T-helper 22 cell (primary cell): Measurements from ENCODE around the gene HECTD4.
A peak's percentile ranks its signal among the peaks of the same experiment; 100 is the strongest.
"Not testable (repeated sequence)": the region's sequence is repeated elsewhere in the genome, so short reads cannot be mapped to it uniquely, and the experiment has no call there.

Source experiments
- DNase-seq: peaks from one replicate; pipeline ENCODE4 v3.0.0-alpha.2; 2020; ENCODE audit warnings: low read depth

The HECTD4 gene, protein sequence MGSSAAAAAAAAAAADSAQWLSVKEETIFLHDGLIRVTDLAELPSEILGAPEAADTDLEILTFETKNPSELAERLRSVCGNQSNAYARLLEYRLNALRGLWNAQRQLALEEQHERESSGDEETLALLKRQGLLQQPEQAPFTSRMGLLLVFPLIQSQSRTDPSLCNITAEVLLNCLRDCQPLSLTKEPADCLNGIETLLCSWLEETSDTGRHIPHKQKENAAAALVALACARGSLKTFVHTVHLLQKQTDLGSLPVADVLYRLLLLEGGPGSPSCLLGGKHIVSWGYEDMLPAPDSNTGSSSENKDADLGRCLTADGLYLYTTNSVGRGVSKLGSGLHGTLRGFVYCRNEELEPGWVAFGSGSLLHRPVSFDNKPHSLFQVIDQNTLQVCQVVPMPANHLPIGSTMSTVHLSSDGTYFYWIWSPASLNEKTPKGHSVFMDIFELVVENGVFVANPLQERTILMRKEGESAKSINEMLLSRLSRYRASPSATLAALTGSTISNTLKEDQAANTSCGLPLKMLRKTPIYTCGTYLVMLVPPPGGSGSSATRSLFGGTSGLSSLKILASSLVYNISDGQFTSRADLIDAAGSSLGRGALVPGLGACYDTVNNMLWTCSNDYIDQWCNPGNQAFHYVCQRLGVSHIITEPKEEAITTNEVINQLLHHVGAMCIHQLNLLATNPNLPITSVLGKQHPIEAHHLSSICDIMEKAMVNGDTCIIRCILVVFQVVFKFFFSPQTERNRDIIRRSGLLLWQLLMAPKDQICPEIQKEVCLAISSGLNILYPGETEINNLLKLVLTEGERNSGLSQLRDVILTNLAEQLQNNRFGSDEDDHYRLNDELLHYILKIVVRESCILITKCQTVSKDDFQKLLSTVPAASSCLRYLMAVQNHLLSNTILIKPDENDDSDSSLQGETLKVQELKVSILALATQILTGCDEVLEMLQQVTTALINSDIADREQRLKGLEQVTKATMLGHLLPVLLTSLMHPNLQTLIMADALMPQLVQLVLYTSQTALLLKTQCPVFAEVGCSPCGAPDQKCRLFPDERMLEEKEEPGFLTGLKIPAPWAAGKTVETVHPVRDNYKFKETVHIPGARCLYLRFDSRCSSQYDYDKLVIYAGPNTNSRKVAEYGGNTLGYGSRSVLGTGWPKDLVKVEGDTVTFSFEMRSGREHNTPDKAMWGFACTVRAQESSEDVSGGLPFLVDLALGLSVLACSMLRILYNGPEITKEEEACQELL (N-terminal part only)

DNA sequence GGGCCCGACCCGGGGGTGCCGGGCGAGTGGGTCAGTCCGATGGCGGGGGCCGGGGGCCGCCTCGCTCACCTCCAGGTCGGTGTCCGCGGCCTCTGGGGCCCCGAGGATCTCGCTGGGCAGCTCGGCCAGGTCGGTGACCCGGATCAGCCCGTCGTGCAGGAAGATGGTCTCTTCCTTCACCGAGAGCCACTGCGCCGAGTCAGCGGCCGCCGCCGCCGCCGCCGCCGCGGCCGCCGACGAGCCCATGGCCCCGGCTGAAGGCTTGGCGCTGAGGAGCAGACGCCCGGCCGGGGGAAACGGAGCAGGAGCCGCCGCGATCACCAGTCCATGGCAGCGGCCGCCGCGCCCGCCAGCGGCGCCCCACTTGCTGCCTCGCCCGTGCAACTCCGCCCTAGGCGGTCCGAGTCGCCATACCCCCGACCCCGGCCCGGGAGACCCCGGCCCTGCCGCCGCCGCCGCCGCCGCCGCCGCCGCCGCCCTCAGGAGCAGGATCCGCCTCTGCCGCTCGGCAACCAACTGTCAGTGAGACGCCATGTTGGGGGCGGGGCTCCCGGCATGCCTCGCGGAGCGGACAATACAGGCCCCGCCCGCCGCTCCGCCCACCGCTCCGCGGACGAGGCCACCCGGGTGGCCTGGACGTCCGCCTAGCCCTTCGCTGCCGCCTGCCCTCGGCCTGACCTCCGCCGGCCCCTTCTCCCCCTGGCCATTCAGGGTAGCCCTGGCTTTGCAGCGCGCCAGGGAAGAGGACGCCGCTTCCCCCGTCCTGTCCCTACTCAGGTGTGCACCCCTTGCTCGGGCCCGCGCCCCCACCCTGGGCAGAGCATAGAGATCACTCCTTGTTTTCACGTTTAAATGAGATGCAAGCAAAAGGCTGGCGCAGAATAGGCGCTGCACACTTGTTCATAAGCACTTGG is at the start of gene HECTD4:
Gene HECTD4, minus strand, starts transcription at position 549 of the 914 bp plus-strand sequence. Its CDS starts 303 bp downstream, at position 246.
- DNase-seq, result peak; percentile 86

DNA sequence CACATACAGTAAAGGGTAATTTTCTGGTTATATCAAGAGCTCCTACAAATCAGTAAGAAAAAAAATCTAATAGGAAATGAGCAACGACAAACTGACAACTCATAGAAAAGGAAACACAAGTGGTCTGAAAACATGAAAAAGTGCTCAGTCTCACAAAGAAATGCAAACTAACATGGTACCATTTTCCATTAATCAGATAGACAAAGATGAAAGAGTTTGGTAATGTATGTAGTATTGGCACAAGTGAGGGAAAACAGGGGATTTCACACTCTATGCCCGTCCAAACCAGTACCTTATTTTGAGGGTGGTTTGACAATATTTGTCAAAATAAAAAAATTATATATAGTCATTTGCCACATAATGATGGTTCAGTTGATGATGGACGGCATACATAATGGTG is 49.7 kb upstream of the HECTD4 start:
- no peak for DNase-seq

DNA sequence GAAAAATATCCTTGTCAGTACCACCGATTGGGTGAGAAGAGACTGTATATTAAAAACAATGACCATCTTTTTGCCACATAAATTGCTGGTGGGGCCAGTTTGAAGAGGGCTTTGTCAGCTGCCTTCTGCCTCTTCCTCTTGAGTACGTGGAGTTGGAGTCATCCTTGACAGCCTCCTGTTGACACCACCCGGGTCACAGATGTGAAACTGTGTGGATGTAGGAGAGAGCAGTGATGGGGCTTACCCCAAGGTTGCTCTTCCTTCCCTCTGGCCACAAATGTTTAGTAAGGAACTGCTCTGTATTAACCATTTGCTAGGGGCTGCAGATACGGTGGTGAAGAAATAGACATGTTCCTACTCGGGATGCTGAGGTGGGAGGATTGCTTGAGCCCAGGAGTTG is 48.7 kb upstream of the HECTD4 start:
- DNase-seq, result no peak

DNA sequence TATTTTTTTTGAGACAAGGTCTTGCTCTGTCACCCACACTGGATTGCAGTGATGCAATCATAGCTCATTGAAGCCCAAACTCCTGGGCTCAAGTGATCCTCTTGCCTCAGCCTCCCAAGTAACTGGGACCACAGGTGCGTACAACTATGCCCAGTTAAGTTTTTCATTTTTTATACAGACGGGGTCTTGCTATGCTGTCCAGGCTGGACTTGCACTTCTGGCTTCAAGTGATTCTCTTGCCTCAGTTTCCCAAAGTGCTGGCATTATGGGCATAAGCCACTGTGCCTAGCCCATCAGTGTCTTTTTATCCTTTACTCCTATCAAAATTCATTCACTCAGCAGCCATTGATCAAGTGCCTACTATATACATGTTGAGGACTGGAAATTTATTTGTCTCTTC is 45.5 kb upstream of the HECTD4 start:
- DNase-seq, result no peak

DNA sequence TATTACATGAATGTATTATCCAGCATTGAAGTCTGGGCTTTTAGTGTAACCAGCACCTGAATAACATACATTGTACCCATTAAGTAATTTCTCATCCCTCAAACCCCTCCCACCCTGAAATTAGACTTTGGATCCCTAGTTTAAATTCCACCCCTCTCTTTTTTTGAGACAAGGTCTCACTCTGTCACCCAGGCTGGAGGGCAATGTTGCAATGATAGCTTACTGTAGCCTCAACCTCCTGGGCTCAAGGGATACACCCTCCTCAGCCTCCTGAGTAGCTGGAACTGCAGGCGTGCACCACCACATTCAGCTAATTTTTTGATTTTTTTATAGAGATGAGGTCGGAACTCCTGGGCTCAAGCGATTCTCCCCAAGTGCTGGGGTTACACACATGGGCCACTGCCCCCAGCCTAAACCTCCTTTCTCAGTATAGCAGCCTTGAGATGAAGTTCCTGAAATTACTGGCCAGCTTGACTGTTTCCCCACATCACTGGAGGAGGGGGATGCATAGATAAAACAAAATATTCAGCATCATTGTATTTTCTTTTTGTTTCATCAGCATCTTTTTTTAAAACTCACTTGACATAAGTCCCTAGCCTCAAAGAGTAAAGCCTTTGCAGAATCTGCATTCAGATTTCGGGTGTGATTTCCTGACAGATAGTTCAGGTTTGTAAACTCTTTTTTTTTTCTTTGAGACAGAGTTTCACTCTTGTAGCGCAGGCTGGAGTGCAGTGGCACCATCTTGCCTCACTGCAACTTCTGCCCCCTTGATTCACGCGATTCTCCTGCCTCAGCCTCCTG is 43.6 kb upstream of the HECTD4 start:
- no peak for DNase-seq

DNA sequence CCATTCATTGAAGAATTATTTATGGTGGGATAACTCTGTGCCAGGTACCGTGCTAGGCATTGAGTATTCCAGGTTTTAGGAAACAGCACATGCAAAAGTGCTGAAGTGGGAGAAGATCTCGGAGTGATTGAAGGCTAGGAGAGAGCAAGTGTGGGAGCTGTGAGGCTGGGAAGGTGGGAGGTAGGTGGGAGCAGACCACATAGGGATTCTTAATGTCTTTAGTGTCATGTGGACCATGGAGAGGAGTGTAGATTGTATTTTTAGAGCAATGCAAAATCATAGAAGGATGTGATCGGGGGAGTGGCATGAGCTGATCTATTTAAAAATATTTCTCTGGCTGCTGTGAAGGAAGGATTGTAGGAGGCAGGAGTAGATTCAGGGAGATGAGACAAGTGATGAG is 41.9 kb upstream of the HECTD4 start:
- DNase-seq, result no peak

DNA sequence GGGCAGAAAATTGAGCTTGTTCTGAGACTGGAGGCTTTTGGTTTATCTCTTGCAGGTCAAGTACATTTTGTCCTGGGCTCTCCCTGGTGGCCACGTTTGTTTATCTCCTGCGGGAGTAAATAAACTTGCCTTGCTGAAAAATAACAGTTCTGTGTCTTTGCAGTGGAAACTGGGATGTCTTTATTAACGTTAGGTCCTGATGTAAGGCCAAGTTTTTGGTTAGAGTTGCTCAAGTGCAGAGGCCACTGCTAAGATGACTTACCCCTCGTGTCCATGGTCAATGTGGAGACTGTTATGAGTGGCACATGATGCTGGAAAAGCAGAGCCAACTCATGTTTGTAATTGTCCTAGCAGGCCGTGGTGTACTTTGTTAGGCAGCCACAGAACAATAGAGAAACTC is 40.3 kb upstream of the HECTD4 start:
- no peak for DNase-seq

DNA sequence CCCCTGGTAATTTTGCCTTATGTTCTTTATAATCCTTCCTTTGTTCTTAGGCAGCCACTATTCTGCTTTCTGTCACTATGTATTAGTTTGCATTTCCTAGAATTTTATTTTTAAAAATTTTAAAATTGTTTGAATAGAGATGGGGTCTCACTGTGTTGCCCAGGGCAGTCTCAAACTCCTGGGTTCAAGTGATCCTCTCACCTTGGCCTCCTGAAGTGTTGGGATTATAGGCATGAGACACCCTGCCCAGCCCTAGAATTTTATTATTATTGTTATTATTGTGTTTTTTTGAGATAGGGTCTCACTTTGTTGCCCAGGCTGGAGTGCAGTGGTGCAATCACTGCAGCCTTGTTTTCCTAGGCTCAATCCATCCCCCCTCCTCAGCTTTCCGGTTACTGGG is 39.1 kb upstream of the HECTD4 start:
- no peak for DNase-seq

DNA sequence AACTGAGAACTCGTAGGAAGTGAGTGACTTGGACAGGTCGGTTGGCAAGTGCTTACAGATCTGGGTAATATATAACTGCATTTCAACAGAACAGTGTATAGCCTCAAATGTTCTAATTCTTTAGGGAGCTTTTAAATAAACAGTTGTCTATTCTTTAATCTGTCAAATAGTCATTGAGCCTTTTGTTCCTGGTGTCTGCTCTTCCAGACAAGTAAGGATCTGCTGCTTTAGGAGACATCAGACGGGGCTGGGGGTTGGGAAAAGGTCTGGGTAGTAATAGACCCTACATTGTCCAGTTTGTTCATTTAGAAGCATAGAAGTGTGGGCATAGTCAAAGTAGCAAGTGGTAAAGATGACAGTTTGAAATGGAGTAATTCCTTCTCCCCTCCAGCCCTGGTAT is 38.5 kb upstream of the HECTD4 start:
- no peak for DNase-seq

DNA sequence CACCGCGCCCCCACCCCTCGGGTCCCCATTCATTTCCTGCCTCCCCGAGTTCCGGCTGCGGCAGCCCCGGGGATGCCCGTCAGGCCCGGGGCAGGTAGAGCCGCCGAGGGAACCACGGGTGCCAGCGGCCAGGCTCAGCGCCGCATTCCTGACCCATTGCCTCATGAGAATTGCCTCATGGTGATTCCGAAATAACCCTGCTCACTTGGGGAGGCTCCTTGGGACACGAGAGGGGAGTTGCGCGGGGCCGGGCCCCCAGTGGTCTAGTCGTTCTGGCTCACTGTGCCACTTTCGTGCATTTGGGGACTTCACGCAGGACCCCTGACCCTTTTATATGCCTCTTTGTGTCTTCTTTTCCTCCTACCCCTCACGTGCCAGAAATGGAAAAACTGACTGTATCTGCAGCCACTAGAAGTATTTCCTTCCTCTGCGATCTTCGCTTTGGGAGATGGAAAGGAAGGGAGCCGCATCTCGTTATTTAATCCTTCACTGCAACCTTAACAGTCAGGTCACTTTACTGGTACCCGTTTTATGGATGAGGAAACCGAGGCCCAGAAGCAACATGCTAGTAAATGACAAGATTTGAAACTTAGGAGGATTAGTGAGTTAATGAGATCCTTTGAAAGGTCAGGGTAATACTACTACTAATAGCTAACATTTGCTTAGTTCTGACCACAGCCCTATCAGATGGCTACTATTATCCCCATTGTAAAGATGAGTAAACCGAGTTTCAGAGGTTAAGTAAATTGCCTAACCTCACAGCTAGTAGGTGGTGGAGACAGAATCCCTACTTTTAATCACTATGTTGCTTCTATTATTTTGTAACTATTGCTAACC is 37.3 kb upstream of the HECTD4 start:
- DNase-seq, result no peak

DNA sequence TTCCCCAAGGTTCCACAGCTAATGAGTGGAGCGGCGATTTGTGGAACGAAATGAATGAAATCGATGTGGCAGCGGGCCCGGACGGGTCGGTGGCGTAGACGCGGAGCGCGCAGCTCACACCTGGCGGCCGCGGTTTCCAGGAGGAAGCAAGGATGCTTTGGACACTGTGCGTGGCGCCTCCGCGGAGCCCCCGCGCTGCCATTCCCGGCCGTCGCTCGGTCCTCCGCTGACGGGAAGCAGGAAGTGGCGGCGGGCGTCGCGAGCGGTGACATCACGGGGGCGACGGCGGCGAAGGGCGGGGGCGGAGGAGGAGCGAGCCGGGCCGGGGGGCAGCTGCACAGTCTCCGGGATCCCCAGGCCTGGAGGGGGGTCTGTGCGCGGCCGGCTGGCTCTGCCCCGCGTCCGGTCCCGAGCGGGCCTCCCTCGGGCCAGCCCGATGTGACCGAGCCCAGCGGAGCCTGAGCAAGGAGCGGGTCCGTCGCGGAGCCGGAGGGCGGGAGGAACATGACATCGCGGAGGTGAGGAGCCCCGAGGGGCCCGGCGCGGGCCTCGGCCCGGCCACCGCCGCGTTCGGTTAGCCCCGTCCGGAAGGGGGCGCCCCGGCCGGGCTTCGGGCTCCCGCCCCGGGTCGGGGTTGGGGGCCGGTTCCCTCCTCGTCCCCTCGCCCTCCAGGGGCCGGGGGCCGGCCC is 36.5 kb upstream of the HECTD4 start, which contains the start of gene PTPN11:
Gene PTPN11, plus strand, starts transcription at position 340 of the 689 bp plus-strand sequence. Its CDS starts 165 bp downstream, at position 505.
- DNase-seq, result peak; percentile 78

DNA sequence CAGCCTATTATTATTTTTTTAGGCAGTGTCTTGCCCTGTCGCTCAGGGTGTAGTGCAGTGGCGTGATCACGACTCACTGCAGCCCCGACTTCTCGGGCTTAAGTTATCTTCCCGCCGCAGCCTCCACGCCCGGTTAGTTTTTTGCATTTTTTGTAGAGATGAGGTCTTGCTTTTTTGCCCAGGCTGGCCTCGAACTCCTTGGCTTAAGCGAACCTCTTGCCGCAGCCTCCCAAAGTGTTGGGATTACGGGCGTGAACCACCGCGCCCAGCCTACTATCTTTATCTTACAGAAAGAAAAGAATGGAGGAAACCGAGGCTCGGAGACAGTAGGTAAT is 36.0 kb upstream of the HECTD4 start:
- no peak for DNase-seq

DNA sequence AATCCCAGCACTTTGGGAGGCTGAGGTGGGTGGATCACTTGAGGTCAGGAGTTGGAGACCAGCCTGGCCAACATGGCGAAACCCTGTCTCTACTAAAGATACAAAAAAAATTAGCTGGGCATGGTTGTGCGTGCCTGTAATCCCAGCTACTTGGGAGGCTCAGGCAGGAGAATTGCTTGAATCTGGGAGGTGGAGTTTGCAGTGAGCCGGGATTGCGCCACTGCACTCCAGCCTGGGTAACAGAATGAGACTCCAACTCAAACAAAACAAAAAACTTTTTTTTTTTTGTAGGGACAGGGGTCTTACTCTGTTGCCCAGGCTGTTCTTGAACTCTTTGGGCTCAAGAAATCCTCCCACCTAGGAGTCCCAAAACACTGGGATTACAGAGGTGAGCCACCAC is 33.2 kb upstream of the HECTD4 start:
- not testable (repeated sequence) for DNase-seq

DNA sequence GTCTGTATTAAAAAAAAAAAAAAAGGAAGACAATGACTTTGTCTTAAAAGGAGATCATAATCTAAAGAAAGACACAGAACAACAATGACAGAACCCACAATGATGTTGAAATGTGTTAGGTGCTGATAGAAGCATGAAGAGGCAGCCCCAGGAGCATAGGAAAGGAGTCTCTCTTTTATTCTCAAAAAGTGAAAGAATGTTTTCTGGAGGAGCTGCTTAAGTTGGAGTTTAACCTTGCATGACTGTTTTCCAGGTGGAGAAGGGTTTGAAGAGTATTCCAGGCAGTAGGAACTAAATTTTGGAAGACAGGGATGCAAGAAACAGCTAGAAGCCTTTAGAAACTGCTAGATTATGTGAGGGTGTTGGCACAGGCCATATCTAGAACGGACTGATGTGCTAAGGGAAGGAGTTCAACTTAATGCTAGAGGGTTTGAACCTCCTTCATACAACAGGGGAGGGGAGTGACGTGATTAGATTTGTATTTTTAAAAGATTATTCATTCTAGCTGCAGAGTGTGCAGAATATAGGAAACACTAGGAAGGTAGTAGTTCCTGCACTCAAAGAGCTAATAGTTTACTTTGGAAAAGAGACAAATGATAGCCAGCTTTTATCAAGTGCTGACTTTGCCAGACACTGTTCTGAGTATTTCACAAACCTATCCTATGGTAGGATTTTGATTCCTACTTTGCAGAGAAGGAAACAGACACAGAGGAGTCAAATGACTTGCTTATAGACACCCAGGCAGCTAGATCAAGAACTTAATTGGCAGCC is 31.8 kb upstream of the HECTD4 start:
- DNase-seq, result no peak

DNA sequence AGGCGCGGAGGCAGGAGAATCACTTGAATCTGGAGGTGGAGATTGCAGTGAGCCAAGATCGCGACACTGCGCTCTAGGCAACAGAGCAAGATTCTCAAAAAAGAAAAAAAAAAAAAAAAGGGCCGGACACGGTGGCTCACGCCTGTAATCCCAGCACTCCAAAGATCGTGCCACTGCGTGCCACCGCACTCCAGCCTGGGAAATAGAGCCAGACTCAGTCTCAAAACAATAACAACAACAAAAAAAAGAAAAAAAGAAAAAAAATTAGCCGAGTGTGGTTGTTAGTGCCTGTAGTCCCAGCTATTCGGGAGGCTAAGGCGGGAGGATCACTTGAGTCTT is 27.6 kb upstream of the HECTD4 start:
- DNase-seq, result no peak

DNA sequence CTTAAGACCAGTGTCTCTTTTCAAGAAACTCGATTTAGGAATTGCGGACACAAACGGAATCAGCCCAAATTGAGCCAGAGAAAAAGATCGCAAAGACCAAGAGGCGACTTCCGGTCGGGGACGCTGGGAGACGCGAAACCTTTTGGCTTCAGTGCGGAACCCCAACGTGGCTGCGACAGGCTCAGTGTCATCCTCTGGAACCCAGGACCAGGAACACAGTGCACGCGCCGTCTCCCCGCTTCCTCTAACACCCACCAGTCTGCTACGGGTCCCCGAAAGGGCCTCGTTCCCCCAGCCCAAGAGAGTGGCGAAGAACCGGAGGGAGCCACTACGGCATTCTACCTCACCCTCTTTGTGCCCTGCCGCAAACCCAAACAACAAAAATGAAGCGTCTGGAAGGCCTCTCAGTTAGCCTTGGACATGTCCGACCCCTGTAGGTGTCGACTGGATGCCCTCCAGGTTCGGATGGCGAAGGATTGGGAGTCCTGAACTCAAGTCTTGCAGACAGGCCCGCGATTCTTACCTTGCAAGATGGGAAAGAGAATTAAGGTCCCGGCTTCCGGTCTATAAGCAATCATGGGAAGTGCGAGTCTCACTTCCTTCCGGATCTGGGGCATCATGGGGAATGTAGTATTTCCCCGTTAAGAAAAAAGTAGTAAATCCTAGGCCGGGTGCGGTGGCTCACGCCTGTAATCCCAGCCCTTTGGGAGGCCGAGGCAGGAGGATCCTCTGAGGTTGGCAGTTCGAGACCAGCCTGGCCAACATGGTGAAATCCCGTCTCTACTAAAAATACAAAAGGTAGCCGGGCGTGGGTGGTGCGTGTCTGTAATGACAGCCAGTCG is 27.1 kb upstream of the HECTD4 start, which contains the start of gene RPL6:
Gene RPL6, minus strand, starts transcription at position 542 of the 842 bp plus-strand sequence. CDS start 949 bp downstream, outside the sequence.
- DNase-seq, result peak; percentile 63

DNA sequence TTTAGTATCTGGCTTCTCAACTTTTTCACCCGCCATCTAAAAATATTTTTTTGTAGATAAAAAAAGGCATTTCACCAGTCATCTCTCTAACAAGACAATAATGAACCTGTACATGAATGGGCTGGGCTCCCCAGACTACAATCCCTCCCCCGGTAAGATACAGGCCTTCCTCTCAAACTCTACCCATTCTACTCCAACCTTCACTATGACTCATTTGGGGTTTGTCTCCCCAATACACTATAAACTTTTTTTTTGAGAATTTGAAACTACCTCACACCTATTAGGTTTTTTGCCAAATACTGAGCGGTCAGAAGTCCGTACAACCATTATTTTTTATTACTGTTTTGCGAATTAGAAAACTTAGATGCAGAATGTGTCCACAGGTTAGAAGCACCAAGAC is 26.4 kb upstream of the HECTD4 start:
- DNase-seq, result no peak
